ENCODE results near the gene ADAMTS1. TPM values are rescaled to one million over a fixed set of nuclear protein-coding genes. Genes with fewer than 3 reads are reported as not detected.

The ADAMTS1 gene
- total and polyA plus RNA-seq, 2 of the 4 experiments (the other 2 are of a cell fraction): 116 to 317 TPM

- intact Hi-C loops (cut with micrococcal nuclease) (loop anchor here (10.0 kb wide), 3 partner anchors 1581 to 1931 kb away; no protein-coding TSS in a partner anchor), dilution Hi-C loops (cut with HindIII; ENCODE audit: low sequenced_read_pairs, unreplicated experiment) (no loop called here), in situ Hi-C loops (cut with MboI; ENCODE audit: low sequenced_read_pairs) (loop anchor here (5.0 to 10.0 kb wide), 2 partner anchors 77 to 1951 kb away; no protein-coding TSS in a partner anchor)
- no peaks in the 10 kb centered on the region for H3K9me3 ChIP-seq (ENCODE audit: control insufficient read depth, insufficient read depth, low read length)
- H4K20me1 ChIP-seq (ENCODE audit: insufficient read depth, low read length): peaks cover 60% of the 10 kb centered on the region
- peak overlapping the region; percentile 89 for H3K27ac ChIP-seq (ENCODE audit: insufficient read depth, low read length)
- peak overlapping the region; percentile 82 for H3K18ac ChIP-seq (ENCODE audit: low read depth, low read length)
- peak overlapping the region; percentile 74 for H3K4ac ChIP-seq (ENCODE audit: low read depth, low read length)
- peak overlapping the region; percentile 39 for H4K5ac ChIP-seq (ENCODE audit: low read depth, low read length)
- no peak overlapping the region for H2BK15ac ChIP-seq (ENCODE audit: low read depth, low read length)
- WGBS, 2 experiments (ENCODE audit: extremely low coverage in 2 of 2, insufficient read length in 1 of 2): 0% methylated on average over 2 of the region's 11 CpGs; no CpG with 5 or more reads in 1 of the 2 experiments
- H3K14ac ChIP-seq (replicated peaks; ENCODE audit: low read depth, low read length): peak overlapping the region; percentile 92
- H3K9ac ChIP-seq (ENCODE audit: low read depth, low read length): peak overlapping the region; percentile 98
- peak overlapping the region; percentile 77 for H3K23ac ChIP-seq (ENCODE audit: low read depth, low read length)
- H4K91ac ChIP-seq (ENCODE audit: insufficient read depth, low read depth, low read length): peak overlapping the region; percentile 2; the same call in 1 of the 2 replicates
- H3K9me1 ChIP-seq (ENCODE audit: insufficient read depth, low read length): peaks cover 9% of the 10 kb centered on the region; the same call in 1 of the 2 replicates
- H2AK5ac ChIP-seq (ENCODE audit: low read depth, low read length): peak overlapping the region; percentile 31; the same call in 1 of the 2 replicates
- H3K36me3 ChIP-seq (ENCODE audit: control insufficient read depth, insufficient read depth, low read length): peaks cover 40% of the 10 kb centered on the region
- peak overlapping the region; percentile 89 for H2AFZ ChIP-seq (replicated peaks; ENCODE audit: low read length, poor library complexity)
- CTCF ChIA-PET: interaction anchor here (0.5 kb wide), 1 partner anchor 637 kb away, joined by 3 read pairs; no protein-coding TSS in a partner anchor
- peaks cover 3 to 49% of the 10 kb centered on the region in 2 experiments for H3K79me1 ChIP-seq (ENCODE audit: low read depth in 1 of 2, low read length in 2 of 2)
- TF ChIP-seq CTCF (conservative IDR thresholded peaks at IDR 0.05; ENCODE audit: low read depth, low read length): no peak
- TF ChIP-seq MXI1 (IDR thresholded peaks at IDR 0.05; ENCODE audit: borderline replicate concordance, low read depth, low read length): peak; percentile 10; the same call in 1 of the 2 replicates
- no peak for TF ChIP-seq NFE2L2 (IDR thresholded peaks at IDR 0.05; ENCODE audit: low read depth, low read length)
- peak; percentile 14; the same call in 1 of the 2 replicates for TF ChIP-seq POLR2A (IDR thresholded peaks at IDR 0.05; ENCODE audit: low read depth, low read length)
- TF ChIP-seq CEBPB (IDR thresholded peaks at IDR 0.05; ENCODE audit: low read depth, low read length): no peak
- BruUV-seq (replicated peaks): no TSS peak
- H3K4me1 ChIP-seq (ENCODE audit: control insufficient read depth, insufficient read depth, low read length): peaks cover 6% of the 10 kb centered on the region
- peak overlapping the region; percentile 41 for H2BK5ac ChIP-seq (ENCODE audit: low read depth, low read length, poor library complexity, severe bottlenecking)
- POLR2A ChIA-PET (ENCODE audit: unreplicated experiment): interaction anchor here (1.1 kb wide), 1 partner anchor 1385 kb away, joined by 3 read pairs; no protein-coding TSS in a partner anchor
- H3K56ac ChIP-seq (ENCODE audit: extremely low read depth, insufficient read depth, low read length): peak overlapping the region; percentile 85
- H3K4me2 ChIP-seq (ENCODE audit: low read depth, low read length): peak overlapping the region; percentile 62
- H3K27me3 ChIP-seq (ENCODE audit: control insufficient read depth, insufficient read depth, low read length): no peaks in the 10 kb centered on the region
- ATAC-seq (ENCODE audit: low read depth) (no peak), DNase-seq (peak; percentile 55)
- peak overlapping the region; percentile 88 for H2AK9ac ChIP-seq (replicated peaks; ENCODE audit: low read depth, low read length, poor library complexity)
- peak overlapping the region; percentile 27 to 29; a peak in 2 of 4 replicates for H4K8ac ChIP-seq (ENCODE audit: low read depth in 2 of 2, low read length in 2 of 2)
- H2BK120ac ChIP-seq (ENCODE audit: low read depth, low read length): peak overlapping the region; percentile 29; the same call in 1 of the 2 replicates
- peak overlapping the region; percentile 21; the same call in 1 of the 2 replicates for H2BK20ac ChIP-seq (ENCODE audit: low read depth, low read length)
- H3K4me3 ChIP-seq (ENCODE audit: insufficient read depth, low read depth, low read length): peak overlapping the region; percentile 97
Observed at GRCh38 chr21:26843933-26844257, 1.3 kb downstream of the ADAMTS1 start.
